ENCODE results near the gene PRSS53.

The PRSS53 gene

DNA sequence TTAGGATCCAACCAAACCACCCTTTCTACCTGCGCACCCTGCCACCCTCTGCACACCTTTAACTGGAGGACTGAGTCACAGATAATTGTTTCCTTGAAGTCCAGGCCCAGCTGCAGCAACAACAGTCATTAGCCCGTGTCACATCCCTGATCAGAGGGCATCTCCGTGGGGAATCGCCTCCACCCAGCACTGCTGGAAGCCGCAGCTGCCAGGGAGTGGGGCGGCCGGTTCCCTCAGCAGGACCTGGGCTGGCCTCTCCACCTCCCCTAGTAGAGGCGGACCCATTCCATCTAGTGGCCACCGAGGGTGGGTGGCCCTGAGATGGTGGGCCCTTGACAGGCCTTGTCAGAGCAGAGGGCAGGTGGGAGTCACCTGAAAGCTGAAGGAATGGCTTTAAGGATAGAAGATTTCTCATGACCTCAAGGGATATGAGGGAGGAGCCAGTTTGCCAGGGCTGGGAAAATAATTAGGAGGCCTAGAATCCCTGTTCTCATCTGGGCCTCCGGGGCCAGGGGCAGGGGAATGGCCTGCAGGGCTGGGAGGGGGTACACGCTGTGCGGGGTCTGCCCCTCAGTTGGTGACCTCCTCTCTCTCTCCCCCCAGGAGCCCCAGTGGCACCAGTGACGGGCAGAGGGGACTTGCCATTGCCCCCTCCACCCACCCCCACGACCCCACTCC, 6.2 kb downstream of the PRSS53 start:
- CTCF ChIA-PET = interaction anchor here (1.8 kb wide), 1 partner anchor 97 kb away, joined by 4 read pairs; no protein-coding TSS in a partner anchor
- no peak overlapping the region for H3K4me3 ChIP-seq (ENCODE audit: low read depth, low read length)
- DNase-seq (ENCODE audit: low read depth, low spot score) = no peak
- TF ChIP-seq, protein P1, sequence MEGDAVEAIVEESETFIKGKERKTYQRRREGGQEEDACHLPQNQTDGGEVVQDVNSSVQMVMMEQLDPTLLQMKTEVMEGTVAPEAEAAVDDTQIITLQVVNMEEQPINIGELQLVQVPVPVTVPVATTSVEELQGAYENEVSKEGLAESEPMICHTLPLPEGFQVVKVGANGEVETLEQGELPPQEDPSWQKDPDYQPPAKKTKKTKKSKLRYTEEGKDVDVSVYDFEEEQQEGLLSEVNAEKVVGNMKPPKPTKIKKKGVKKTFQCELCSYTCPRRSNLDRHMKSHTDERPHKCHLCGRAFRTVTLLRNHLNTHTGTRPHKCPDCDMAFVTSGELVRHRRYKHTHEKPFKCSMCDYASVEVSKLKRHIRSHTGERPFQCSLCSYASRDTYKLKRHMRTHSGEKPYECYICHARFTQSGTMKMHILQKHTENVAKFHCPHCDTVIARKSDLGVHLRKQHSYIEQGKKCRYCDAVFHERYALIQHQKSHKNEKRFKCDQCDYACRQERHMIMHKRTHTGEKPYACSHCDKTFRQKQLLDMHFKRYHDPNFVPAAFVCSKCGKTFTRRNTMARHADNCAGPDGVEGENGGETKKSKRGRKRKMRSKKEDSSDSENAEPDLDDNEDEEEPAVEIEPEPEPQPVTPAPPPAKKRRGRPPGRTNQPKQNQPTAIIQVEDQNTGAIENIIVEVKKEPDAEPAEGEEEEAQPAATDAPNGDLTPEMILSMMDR (IDR thresholded peaks at IDR 0.05; ENCODE audit: insufficient read depth, low read length, missing control alignments) = no peak
- POLR2A ChIA-PET = interaction anchor here (1.1 kb wide), 1 partner anchor 10 kb away, joined by 3 read pairs; no protein-coding TSS in a partner anchor

DNA sequence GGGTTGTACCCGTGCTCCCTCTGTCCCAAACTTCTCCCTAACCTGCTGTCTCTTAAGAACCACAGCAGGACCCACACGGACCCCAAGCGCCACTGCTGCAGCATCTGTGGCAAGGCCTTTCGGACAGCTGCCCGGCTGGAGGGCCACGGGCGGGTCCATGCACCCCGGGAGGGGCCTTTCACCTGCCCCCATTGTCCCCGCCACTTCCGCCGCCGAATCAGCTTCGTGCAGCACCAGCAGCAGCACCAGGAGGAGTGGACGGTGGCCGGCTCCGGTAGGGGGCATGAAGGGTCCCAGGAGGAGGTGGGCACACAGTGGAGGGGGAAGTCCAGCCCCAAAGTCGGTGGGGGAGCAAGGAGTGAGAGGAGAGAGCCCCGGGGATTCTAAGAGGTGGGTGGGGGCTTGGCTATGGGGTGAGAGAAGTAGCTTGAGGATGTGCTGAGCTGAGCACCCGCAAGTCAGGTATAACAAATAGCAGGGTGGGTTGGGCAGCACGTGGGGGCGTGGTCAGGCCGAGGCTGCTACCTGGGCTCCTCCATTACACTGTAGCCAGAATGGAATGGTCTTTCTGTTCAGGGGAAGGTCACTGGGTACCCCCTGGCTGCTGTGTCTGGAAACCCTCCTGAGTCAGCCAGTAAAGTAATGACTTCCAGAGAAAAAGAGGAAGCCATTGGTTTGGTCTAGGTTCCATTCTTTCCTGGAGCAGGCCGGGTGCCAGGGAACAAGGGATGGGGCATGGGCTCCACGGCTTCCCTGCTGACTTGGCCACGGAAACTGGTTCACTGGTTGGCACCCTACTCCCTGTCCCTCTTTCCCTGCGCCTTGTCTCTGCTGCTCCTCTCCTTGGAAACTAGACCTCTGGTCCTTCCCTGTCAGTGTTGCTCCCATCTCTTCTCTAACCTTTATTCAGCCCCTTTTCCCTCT, 7.1 kb downstream of the PRSS53 start:
- DNase-seq (ENCODE audit: low read depth, low spot score) = no peak
- POLR2A ChIA-PET = interaction anchor here (1.1 kb wide), 1 partner anchor 11 kb away, joined by 3 read pairs; no protein-coding TSS in a partner anchor
- CTCF ChIA-PET = interaction anchor here (1.0 to 1.8 kb wide), 2 partner anchors 11 to 96 kb away, joined by 3 to 4 read pairs; no protein-coding TSS in a partner anchor
- no peak overlapping the region for H3K4me3 ChIP-seq (ENCODE audit: low read depth, low read length)
- TF ChIP-seq, protein P1 (IDR thresholded peaks at IDR 0.05; ENCODE audit: insufficient read depth, low read length, missing control alignments) = no peak

DNA sequence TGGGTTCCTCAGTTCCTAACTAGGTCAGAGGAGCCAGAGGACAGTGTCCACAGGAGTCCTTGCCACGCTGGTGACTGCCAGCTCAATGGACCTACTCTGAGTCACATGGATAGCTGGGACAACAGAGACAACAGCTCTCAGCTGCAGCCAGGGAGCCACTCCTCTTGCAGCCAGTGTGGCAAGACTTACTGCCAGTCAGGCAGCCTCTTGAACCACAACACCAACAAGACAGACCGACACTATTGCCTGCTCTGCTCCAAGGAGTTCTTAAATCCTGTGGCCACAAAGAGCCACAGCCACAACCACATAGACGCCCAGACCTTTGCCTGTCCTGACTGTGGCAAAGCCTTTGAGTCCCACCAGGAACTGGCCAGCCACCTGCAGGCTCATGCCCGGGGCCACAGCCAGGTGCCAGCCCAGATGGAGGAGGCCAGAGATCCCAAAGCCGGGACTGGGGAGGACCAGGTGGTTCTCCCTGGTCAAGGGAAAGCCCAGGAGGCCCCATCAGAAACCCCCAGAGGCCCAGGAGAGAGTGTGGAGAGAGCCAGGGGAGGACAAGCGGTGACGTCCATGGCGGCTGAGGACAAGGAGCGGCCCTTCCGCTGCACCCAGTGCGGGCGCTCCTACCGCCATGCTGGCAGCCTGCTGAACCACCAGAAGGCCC, 7.9 kb downstream of the PRSS53 start:
- TF ChIP-seq, protein P1 (IDR thresholded peaks at IDR 0.05; ENCODE audit: insufficient read depth, low read length, missing control alignments) = no peak
- DNase-seq (ENCODE audit: low read depth, low spot score) = no peak
- CTCF ChIA-PET = interaction anchor here (1.0 kb wide), 2 partner anchors 12 to 62 kb away, joined by 3 to 4 read pairs; no protein-coding TSS in a partner anchor
- POLR2A ChIA-PET = no interaction called here
- H3K4me3 ChIP-seq (ENCODE audit: low read depth, low read length) = no peak overlapping the region

DNA sequence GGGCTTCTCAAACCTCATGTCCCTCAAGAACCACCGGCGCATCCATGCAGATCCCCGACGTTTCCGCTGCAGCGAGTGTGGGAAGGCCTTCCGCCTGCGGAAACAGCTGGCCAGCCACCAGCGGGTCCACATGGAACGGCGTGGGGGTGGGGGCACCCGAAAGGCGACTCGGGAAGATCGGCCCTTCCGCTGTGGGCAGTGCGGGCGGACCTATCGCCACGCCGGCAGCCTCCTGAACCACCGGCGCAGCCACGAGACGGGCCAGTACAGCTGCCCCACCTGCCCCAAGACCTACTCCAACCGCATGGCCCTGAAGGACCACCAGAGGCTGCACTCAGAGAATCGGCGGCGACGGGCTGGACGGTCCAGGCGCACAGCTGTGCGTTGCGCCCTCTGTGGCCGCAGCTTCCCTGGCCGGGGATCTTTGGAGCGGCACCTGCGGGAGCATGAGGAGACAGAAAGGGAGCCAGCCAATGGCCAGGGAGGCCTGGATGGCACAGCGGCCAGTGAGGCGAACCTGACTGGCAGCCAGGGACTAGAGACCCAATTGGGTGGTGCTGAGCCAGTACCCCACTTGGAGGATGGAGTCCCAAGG, 8.6 kb downstream of the PRSS53 start:
- DNase-seq (ENCODE audit: low read depth, low spot score) = no peak
- no peak overlapping the region for H3K4me3 ChIP-seq (ENCODE audit: low read depth, low read length)
- CTCF ChIA-PET = interaction anchor here (1.0 to 1.4 kb wide), 2 partner anchors 63 to 126 kb away, joined by 4 read pairs; no protein-coding TSS in a partner anchor
- POLR2A ChIA-PET = no interaction called here
- TF ChIP-seq, protein P1 (IDR thresholded peaks at IDR 0.05; ENCODE audit: insufficient read depth, low read length, missing control alignments) = no peak

DNA sequence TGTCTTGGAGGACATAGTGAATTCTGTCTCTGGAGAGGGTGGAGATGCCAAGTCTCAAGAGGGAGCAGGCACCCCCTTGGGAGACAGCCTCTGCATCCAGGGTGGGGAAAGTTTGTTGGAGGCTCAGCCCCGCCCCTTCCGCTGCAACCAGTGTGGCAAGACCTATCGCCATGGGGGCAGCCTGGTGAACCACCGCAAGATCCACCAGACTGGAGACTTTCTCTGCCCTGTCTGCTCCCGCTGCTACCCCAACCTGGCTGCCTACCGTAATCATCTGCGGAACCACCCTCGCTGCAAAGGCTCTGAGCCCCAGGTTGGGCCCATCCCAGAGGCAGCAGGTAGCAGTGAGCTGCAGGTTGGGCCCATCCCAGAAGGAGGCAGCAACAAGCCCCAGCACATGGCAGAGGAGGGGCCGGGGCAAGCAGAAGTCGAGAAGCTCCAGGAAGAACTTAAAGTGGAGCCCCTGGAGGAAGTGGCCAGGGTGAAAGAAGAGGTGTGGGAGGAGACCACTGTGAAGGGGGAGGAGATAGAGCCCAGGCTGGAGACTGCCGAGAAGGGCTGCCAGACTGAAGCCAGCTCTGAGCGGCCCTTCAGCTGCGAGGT, 9.3 kb downstream of the PRSS53 start:
- no peak for DNase-seq (ENCODE audit: low read depth, low spot score)
- ChIA-PET POLR2A (no interaction called here), CTCF (interaction anchor here (1.0 to 1.4 kb wide), 2 partner anchors 63 to 126 kb away, joined by 4 read pairs; no protein-coding TSS in a partner anchor)
- TF ChIP-seq, protein P1 (IDR thresholded peaks at IDR 0.05; ENCODE audit: insufficient read depth, low read length, missing control alignments) = no peak
- no peak overlapping the region for H3K4me3 ChIP-seq (ENCODE audit: low read depth, low read length)
